HG02610 (cell line): ENCODE data around the gene CXCL12.

ENCODE experiments used
- ATAC-seq: cut with Tn5 transposase; IDR thresholded peaks from one replicate; pipeline ENCODE4 v1.9.1; 2021; ENCODE audit warnings: mild to moderate bottlenecking, moderate library complexity; ENCODE audit not compliant: unreplicated experiment

Gene CXCL12

DNA sequence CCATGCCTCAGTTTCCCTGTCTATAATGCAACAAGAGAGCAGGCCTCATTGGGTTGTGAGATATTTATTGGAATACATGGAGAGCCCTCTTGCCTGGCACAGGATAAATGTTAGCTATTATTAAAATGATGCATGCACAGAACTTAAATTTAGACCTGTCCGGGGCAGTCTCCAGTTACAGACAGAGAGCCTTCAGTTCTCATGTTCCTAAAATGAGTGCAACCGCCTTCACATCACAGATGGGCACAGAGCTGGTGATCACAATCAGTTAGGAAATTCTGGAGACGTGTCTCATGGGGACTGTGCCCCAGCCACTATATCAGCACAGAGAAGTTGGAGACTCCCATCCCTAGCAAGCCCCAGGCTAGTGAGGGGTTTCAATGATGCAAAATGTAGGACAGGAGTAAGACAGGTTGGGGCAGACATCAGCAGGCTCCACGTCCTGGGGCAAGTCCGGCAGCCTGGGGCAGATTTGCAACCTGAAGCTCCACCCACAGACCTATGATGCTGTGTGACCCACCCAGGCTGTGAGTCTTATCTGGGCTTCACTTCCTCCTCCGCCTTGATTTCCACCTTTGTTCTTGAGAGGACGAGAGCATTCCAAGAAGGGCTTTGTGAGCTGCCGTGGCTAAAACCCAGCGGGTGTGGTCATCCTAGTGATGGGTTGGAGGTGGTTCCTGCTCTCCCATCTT, 49.4 kb downstream of the CXCL12 start:
- ATAC-seq, result no peak

DNA sequence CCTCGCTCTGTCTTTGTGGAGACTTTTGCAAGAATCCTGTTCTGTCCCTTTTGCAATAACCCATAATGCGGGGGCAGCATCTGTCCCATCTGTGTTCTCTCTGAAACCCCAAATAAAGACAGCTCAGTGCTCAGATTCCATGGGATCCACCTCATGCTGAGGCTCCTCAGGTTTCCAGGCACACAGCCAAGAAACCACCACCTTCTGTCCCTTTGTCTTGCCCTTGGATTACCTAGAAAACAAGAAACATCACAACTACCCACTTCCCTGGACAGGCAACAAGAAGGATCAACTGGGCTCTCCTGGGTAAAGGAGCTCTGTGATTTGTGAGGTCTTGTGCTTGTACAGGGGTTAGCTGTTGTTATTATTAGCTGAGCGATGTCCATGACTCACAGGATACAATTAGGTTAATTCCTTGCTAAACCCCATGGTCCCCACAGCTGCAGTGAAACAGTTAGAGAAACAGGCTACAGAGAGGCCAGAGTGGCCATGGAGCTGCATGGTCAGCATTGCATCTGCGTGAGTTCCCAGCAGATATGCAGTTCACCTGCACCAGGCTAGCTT, 50.2 kb downstream of the CXCL12 start:
- ATAC-seq, result no peak

DNA sequence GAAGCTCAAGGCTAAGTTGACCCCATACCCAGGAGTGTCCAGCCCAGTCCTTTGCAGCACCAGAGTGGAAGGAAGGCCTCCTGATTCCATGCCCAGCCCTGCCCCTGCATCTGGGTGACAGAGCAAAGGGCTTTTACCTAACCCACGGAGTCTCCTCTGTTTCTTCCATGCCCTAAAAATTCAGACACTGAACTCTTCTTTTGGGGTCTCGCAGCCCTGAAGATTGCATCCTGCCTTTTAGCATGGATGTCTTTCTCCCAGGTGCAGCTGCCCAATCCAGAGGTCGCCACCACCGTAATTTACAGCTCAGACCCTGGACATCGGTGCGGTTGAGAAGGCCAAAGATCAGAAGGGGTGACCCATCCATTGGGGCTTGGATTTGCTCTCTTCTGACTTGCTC, 50.8 kb downstream of the CXCL12 start:
- no peak for ATAC-seq

DNA sequence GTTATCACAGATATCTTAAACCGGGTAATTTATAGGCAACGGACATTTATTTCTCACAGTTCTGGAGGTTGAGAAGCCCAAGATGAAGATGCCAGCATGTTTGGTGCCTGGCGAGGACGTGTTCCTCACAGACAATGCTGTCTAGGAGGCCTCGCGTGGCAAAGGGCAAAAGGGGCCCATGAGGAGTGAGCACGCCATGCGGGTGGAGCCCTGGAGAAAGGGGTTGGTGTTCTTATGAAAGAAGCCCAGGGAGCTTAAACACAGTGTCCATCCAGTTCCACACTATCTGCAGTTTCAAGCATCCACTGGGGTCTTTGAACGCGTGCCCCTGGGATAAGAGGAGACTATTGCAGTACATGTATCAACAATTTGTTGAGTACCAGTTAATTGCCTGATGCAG, 51.4 kb downstream of the CXCL12 start:
- no peak for ATAC-seq

DNA sequence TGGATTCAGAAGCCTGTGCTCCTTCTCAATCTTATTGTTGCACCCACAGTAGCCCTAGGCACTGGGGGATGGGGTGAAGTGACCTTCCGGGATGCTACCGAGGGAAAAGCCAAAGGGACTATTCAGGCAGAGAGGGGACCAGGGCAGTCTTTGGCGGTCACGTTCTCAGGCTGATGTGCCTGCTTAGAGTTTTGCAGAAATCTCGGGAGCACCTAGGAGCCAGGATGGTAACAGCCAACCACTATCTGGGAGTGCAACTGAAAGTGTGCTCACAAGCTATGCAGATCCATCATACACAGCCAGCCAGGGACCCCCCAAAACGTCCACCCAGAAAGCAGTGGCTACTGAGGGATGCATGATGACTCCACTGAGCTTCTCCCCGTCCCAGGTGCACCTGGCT, 52.4 kb downstream of the CXCL12 start:
- ATAC-seq, result no peak

DNA sequence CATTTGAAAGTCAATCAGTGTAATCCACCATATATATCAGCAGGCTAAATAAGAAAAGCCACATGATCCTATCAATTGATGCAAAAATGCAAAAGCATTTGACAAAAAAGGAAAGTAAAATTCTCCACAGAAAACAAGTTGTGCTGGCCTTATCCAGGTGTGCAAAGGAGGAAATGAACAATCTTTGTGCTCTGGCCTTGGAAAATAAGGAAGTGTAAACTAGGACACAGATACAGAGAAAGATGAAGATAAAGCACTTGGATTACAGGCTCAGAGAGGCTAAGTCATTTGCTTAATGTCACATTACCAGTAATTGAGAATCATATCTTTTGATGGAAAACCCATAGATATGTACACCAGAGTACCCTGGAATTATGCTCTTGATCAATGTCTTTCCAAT, 54.5 kb downstream of the CXCL12 start:
- ATAC-seq, result no peak

DNA sequence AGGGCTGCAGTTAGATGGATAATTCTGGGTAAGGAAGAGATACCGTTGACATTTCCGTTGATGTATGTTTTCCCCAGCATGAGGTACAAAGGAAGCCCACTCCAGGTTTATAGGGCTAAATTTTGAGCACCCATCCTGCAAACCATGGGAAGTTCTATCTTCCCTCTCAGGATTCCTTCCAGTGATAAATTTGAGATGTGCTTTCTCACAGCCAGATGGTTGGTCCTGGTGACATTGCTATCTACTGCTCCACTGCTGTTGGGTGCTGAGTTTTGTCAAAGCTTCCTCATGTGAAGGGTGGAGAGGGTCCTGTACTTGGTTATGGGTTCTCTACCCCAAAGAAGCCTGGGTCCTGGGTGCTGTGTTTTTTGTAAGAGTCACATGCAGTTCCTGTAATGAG, 57.4 kb downstream of the CXCL12 start:
- ATAC-seq, result no peak
